Measurements from ENCODE around the gene SGTA. TPM values are rescaled to one million over a fixed set of nuclear protein-coding genes. Genes with fewer than 3 reads are reported as not detected.

The SGTA gene
- total and polyA plus RNA-seq, 2 of the 13 experiments (the other 11 are each of a cell fraction or from before 2014, with no cell fraction given) = 43.9 to 47.4 TPM

- no peak for TF ChIP-seq REST (IDR thresholded peaks at IDR 0.05; ENCODE audit: borderline replicate concordance in 1 of 2, low read depth in 1 of 2, low read length in 2 of 2)
- TF ChIP-seq PAWR (CRISPR knock-in tag; IDR thresholded peaks at IDR 0.05; ENCODE audit: borderline replicate concordance) = no peak
- no peak for TF ChIP-seq ZNF354B (CRISPR knock-in tag; IDR thresholded peaks at IDR 0.05)
- TF ChIP-seq MXD4 (CRISPR knock-in tag; IDR thresholded peaks at IDR 0.05) = no peak
- no peak for TF ChIP-seq KIAA2018 (CRISPR knock-in tag; IDR thresholded peaks at IDR 0.05; ENCODE audit: borderline replicate concordance)
- TF ChIP-seq CREB3 (CRISPR knock-in tag; IDR thresholded peaks at IDR 0.05) = no peak
- TF ChIP-seq GMEB1 (CRISPR knock-in tag; IDR thresholded peaks at IDR 0.05; ENCODE audit: borderline replicate concordance) = no peak
- TF ChIP-seq ZNF24 (IDR thresholded peaks at IDR 0.05) = no peak
- no peak for TF ChIP-seq ZNF33B (CRISPR knock-in tag; IDR thresholded peaks at IDR 0.05)
- TF ChIP-seq ZSCAN12 (CRISPR knock-in tag; IDR thresholded peaks at IDR 0.05) = no peak
Measured at GRCh38 chr19:2823646-2824045, 40.6 kb upstream of the SGTA start (continued).

Measured in HepG2 (cell line).